B cell (primary cell): Measurements from ENCODE around the gene SIDT2. TPM values are rescaled to one million over a fixed set of nuclear protein-coding genes. Genes with fewer than 3 reads are reported as not detected.
"Not testable (repeated sequence)": the region's sequence is repeated elsewhere in the genome, so short reads cannot be mapped to it uniquely, and the experiment has no call there.

Experiments
- ATAC-seq: fragments of 200-7000 bp; cut with Tn5 transposase; one replicate; pipeline ENCODE4 v1.10.0; 2021; ENCODE audit warnings: low read depth, mild to moderate bottlenecking, moderate number of reproducible peaks, moderate library complexity
- CTCF ChIA-PET: fragments of 350-600 bp; sonication (Branson Sonifier 250); formaldehyde crosslinking; loops from one replicate; lab custom pipeline; 2021; ENCODE audit warnings: antibody characterized with exemption, inconsistent platforms; lab: Charles Lee
- POLR2A ChIA-PET: fragments of 350-600 bp; sonication (Branson Sonifier 250); formaldehyde crosslinking; loops from one replicate; lab custom pipeline; 2021; ENCODE audit warnings: antibody characterized with exemption; lab: Charles Lee
- DNase-seq: peaks from one replicate; pipeline ENCODE4 v3.0.0; 2013
- H2AFZ ChIP-seq: 2 replicates; pipeline ENCODE4 v1.6.1; 2012; ENCODE audit warnings: mild to moderate bottlenecking, low read depth, low read length; ENCODE audit not compliant: insufficient read depth, poor library complexity, severe bottlenecking
- H3K27ac ChIP-seq, 2 donors: 1 replicate in 1 of 2; 2 replicates in 1 of 2; pipeline ENCODE4 v1.5.1; 2012 to 2013; ENCODE audit warnings: low read length in 2 of 2, mild to moderate bottlenecking in 2 of 2, moderate library complexity in 1 of 2
- H3K27me3 ChIP-seq, 4 experiments: fragments of 200-600 bp in 1 of 4; sonication (generic) in 1 of 4; replicated peaks in 1 of 4; 1 replicate in 2 of 4; 2 replicates in 2 of 4; pipeline versions ENCODE4 v1.6.1 to v1.7.0; 2013 to 2016; ENCODE audit warnings: low read length in 3 of 4, mild to moderate bottlenecking in 2 of 4, mixed read lengths in 1 of 4, moderate library complexity in 1 of 4; ENCODE audit not compliant: insufficient read depth in 4 of 4, control insufficient read depth in 3 of 4; ENCODE audit errors: control extremely low read depth in 1 of 4
- H3K36me3 ChIP-seq, 2 experiments: replicated peaks in 1 of 2; 1 replicate in 1 of 2; 2 replicates in 1 of 2; pipeline versions ENCODE4 v1.6.1 to v1.7.1; 2013; ENCODE audit warnings: low read length in 1 of 2; ENCODE audit not compliant: insufficient read depth in 2 of 2, control insufficient read depth in 1 of 2; ENCODE audit errors: control extremely low read depth in 1 of 2, extremely low read depth in 1 of 2
- H3K4me1 ChIP-seq, 2 donors: fragments of 200-600 bp in 1 of 2; sonication (generic) in 1 of 2; 1 replicate in 1 of 2; 2 replicates in 1 of 2; pipeline versions ENCODE4 v1.5.1 to v1.6.1; 2013 to 2017; ENCODE audit warnings: low read length in 2 of 2; ENCODE audit not compliant: control insufficient read depth in 2 of 2, insufficient read depth in 2 of 2
- H3K4me2 ChIP-seq: replicated peaks from 2 replicates; pipeline ENCODE3; 2012; ENCODE audit warnings: mild to moderate bottlenecking, low read depth, low read length; ENCODE audit not compliant: poor library complexity, severe bottlenecking
- H3K4me3 ChIP-seq, 5 experiments: fragments of 200-600 bp in 1 of 5; sonication (generic) in 1 of 5; 1 replicate in 3 of 5; 2 replicates in 2 of 5; pipeline versions ENCODE4 v1.5.1 to v1.7.0; 2011 to 2016; ENCODE audit warnings: low read length in 4 of 5, mild to moderate bottlenecking in 4 of 5, low read depth in 2 of 5, control low read depth in 1 of 5, moderate library complexity in 1 of 5; ENCODE audit not compliant: insufficient read depth in 1 of 5; ENCODE audit errors: control extremely low read depth in 1 of 5, extremely low read depth in 1 of 5
- H3K79me2 ChIP-seq: fragments of 200-600 bp; sonication (generic); one replicate; pipeline ENCODE4 v1.6.0; 2016; ENCODE audit warnings: low read length; ENCODE audit not compliant: control insufficient read depth, insufficient read depth
- H3K9ac ChIP-seq: fragments of 200-600 bp; sonication (generic); 2 replicates; pipeline ENCODE4 v1.6.1; 2017; ENCODE audit warnings: mild to moderate bottlenecking, low read length, moderate library complexity
- H3K9me3 ChIP-seq, 3 donors: one replicate each; pipeline versions ENCODE4 v1.6.1 to v1.7.1; 2013; ENCODE audit warnings: low read length in 2 of 3; ENCODE audit not compliant: control insufficient read depth in 2 of 3, insufficient read depth in 1 of 3; ENCODE audit errors: control extremely low read depth in 1 of 3
- H4K20me1 ChIP-seq: 2 replicates; pipeline ENCODE4 v1.6.0; 2012; ENCODE audit warnings: mild to moderate bottlenecking, low read length; ENCODE audit not compliant: insufficient read depth, control insufficient read depth, poor library complexity, severe bottlenecking
- H3K27ac Mint-ChIP-seq: one replicate; pipeline ENCODE4 v1.8.0; 2021; ENCODE audit warnings: mixed read lengths
- H3K27me3 Mint-ChIP-seq: one replicate; pipeline ENCODE4 v1.8.0; 2021; ENCODE audit warnings: mixed read lengths
- H3K4me1 Mint-ChIP-seq: one replicate; pipeline ENCODE4 v1.8.0; 2021; ENCODE audit warnings: mixed read lengths
- H3K4me3 Mint-ChIP-seq: one replicate; pipeline ENCODE4 v1.8.0; 2021; ENCODE audit warnings: mixed read lengths
- H3K9me3 Mint-ChIP-seq: one replicate; pipeline ENCODE4 v1.8.0; 2022; ENCODE audit warnings: mixed read lengths; ENCODE audit not compliant: insufficient read depth
- EZH2 ChIP-seq: IDR thresholded peaks from 2 replicates; pipeline ENCODE4 v1.6.1; 2012; ENCODE audit warnings: borderline replicate concordance, low read depth, mild to moderate bottlenecking, moderate library complexity, low read length; ENCODE audit not compliant: insufficient read depth, poor library complexity, severe bottlenecking
- WGBS: methylation state at CpG from one replicate; pipeline ENCODE4 v1.1.5; 2013; ENCODE audit warnings: missing lambda C conversion rate; ENCODE audit not compliant: insufficient coverage; 5-methylcytosine and 5-hydroxymethylcytosine counted together
- intact Hi-C: fragments of 100-400 bp; cut with micrococcal nuclease; formaldehyde crosslinking; loops from one replicate; pipeline ENCODE4 v1.10.0; 2022
- polyA plus RNA-seq: library from polyadenylated mRNA; depleted of rRNA; stranded (reverse); fragments of >200 nt; gene quantifications from 2 replicates; pipeline ENCODE4 v1.2.3, GENCODE V29; 2012
- total RNA-seq, 2 donors: library from RNA; stranded (reverse); fragments of 120-200 nt in 1 of 2; gene quantifications; 1 replicate in 1 of 2; 2 replicates in 1 of 2; pipeline versions ENCODE4 v1.2.3 to v1.2.4, GENCODE V29; 2013 to 2022
- TF ChIP-seq, protein P1 (sequence below): fragments of 200-600 bp; IDR thresholded peaks from one replicate; pipeline ENCODE4 v1.8.0; 2022; ENCODE audit warnings: antibody characterized with exemption, mild to moderate bottlenecking

The SIDT2 gene
- total and polyA plus RNA-seq, 2 donors (not counting 1 experiment from before 2014, with no cell fraction given): 78.9 to 241 TPM

DNA sequence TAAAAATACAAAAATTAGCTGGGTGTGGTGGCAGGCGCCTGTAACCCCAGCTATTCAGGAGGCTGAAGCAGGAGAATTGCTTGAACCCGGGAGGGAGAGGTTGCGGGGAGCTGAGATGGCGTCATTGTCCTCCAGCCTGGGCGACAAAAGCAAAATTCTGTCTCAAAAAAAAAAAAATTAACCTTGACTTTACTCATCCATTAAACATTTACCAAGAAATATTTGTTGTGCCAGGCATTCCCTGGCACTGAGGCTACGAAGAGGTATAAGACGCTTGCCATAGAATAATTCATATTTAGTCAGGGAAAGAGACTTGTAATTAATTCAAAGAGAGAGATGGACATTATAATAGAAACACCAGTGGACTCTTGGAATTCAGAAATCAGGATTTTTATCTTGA, 47.7 kb upstream of the SIDT2 start:
- no peaks in the 10 kb centered on the region for H3K79me2 ChIP-seq
- H4K20me1 ChIP-seq: no peaks in the 10 kb centered on the region
- no peak overlapping the region for H3K4me3 ChIP-seq
- no peak for DNase-seq
- H3K4me1 ChIP-seq: no peaks in the 10 kb centered on the region
- H3K9me3 ChIP-seq: no peaks in the 10 kb centered on the region
- intact Hi-C loops: loop anchor here (5.0 kb wide), 1 partner anchor 76 kb away; no protein-coding TSS in a partner anchor
- ATAC-seq: no peak
- Mint-ChIP-seq H3K27ac (no peak overlapping the region), H3K4me3 (no peak overlapping the region), H3K27me3 (no peaks in the 10 kb centered on the region), H3K4me1 (peaks cover 8% of the 10 kb centered on the region), H3K9me3 (no peaks in the 10 kb centered on the region)
- no peaks in the 10 kb centered on the region for H3K27me3 ChIP-seq
- WGBS: 91% methylated on average over 4 of the region's 7 CpGs
- ChIA-PET POLR2A (no interaction called here), CTCF (no interaction called here)
- H3K27ac ChIP-seq: no peak overlapping the region
- no peak overlapping the region for H3K9ac ChIP-seq
- TF ChIP-seq, protein P1, sequence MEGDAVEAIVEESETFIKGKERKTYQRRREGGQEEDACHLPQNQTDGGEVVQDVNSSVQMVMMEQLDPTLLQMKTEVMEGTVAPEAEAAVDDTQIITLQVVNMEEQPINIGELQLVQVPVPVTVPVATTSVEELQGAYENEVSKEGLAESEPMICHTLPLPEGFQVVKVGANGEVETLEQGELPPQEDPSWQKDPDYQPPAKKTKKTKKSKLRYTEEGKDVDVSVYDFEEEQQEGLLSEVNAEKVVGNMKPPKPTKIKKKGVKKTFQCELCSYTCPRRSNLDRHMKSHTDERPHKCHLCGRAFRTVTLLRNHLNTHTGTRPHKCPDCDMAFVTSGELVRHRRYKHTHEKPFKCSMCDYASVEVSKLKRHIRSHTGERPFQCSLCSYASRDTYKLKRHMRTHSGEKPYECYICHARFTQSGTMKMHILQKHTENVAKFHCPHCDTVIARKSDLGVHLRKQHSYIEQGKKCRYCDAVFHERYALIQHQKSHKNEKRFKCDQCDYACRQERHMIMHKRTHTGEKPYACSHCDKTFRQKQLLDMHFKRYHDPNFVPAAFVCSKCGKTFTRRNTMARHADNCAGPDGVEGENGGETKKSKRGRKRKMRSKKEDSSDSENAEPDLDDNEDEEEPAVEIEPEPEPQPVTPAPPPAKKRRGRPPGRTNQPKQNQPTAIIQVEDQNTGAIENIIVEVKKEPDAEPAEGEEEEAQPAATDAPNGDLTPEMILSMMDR: no peak
- no peak for TF ChIP-seq EZH2
- no peak overlapping the region for H3K4me2 ChIP-seq
- no peaks in the 10 kb centered on the region for H3K36me3 ChIP-seq
- H2AFZ ChIP-seq: no peak overlapping the region

DNA sequence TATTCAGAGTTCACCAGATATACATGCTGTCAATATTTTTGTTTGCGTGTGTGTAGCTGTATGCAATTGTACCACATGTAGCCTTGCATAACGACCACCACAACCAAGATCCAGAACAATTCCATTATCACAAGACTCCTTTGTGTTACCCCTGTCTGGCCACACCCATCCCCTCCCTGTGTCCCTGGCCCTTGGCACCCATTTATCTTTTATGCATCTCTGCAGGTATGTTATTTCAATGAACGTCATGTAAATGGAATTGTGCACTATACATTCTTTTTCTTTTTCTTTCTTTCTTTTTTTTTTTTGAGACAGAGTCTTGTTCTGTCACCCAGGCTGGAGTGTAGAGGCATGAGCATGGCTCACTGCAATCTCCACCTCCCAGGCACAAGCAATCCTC, 44.1 kb upstream of the SIDT2 start:
- no peaks in the 10 kb centered on the region for H4K20me1 ChIP-seq
- ATAC-seq (no peak), DNase-seq (no peak)
- CTCF ChIA-PET: interaction anchor here (0.6 kb wide), 1 partner anchor 30 kb away, joined by 4 read pairs; no protein-coding TSS in a partner anchor
- H2AFZ ChIP-seq: no peak overlapping the region
- Mint-ChIP-seq H3K9me3 (no peaks in the 10 kb centered on the region), H3K4me3 (no peak overlapping the region), H3K4me1 (no peaks in the 10 kb centered on the region), H3K27ac (no peak overlapping the region), H3K27me3 (no peaks in the 10 kb centered on the region)
- no peaks in the 10 kb centered on the region for H3K36me3 ChIP-seq
- no peaks in the 10 kb centered on the region for H3K79me2 ChIP-seq
- no peak overlapping the region for H3K4me3 ChIP-seq
- no CpG with 5 or more reads among the region's 3 CpGs for WGBS
- TF ChIP-seq EZH2: no peak
- TF ChIP-seq, protein P1: no peak
- no peak overlapping the region for H3K4me2 ChIP-seq
- no peaks in the 10 kb centered on the region for H3K4me1 ChIP-seq
- H3K27me3 ChIP-seq: no peaks in the 10 kb centered on the region
- no peak overlapping the region for H3K9ac ChIP-seq
- no peak overlapping the region for H3K27ac ChIP-seq
- POLR2A ChIA-PET: interaction anchor here (0.7 kb wide), 1 partner anchor 78 kb away, joined by 3 read pairs; no protein-coding TSS in a partner anchor
- intact Hi-C loops: loop anchor here (5.0 kb wide), 1 partner anchor 73 kb away; no protein-coding TSS in a partner anchor
- H3K9me3 ChIP-seq: no peaks in the 10 kb centered on the region

DNA sequence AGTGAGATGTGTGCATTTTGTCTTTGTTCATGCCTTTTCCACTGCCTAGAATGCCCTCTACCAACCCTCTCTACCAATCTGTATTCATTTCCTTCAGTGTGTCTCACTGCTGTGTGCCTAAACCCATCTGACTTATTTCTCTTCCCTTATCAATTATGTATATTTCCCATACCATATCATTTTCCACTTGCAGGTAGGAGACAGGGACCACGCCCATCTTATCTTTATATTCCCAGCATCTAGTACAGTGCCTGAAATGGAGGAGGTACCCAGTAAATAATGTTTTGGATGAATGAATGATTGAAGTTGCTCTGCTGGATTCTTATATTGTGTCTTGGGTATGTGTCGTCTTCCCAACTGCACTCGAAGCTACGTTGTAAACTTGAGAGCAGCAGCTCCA, 43.6 kb upstream of the SIDT2 start:
- H3K36me3 ChIP-seq, H3K9ac ChIP-seq, H3K9me3 Mint-ChIP-seq, H3K27ac ChIP-seq, H3K9me3 ChIP-seq, H3K27me3 Mint-ChIP-seq, ATAC-seq, H3K27ac Mint-ChIP-seq, H2AFZ ChIP-seq, H3K4me3 ChIP-seq, H3K79me2 ChIP-seq, H3K4me2 ChIP-seq, H3K4me1 Mint-ChIP-seq, H3K27me3 ChIP-seq, H4K20me1 ChIP-seq, H3K4me3 Mint-ChIP-seq, POLR2A ChIA-PET, H3K4me1 ChIP-seq, DNase-seq: not testable (repeated sequence)
- no CpG with 5 or more reads among the region's 4 CpGs for WGBS
- CTCF ChIA-PET: interaction anchor here (0.6 kb wide), 1 partner anchor 31 kb away, joined by 4 read pairs; no protein-coding TSS in a partner anchor
- intact Hi-C loops: loop anchor here (5.0 kb wide), 1 partner anchor 72 kb away; no protein-coding TSS in a partner anchor
